OCI-LY3 (cell line): ENCODE results near the gene PES1.
"Not testable (repeated sequence)": the region's sequence is repeated elsewhere in the genome, so short reads cannot be mapped to it uniquely, and the experiment has no call there.

ENCODE experiments used
- H2AFZ ChIP-seq: fragments of 200-600, 300-600 bp; shearing (Covaris generic); 2 replicates; pipeline ENCODE4 v1.6.0; 2014; ENCODE audit warnings: antibody characterized with exemption, low read depth, low read length
- H3K27ac ChIP-seq: fragments of 200-600, 300-600 bp; sonication (generic); 2 replicates; pipeline ENCODE4 v1.5.1; 2014; ENCODE audit warnings: mild to moderate bottlenecking, low read length, moderate library complexity, mixed read lengths
- H3K27me3 ChIP-seq: fragments of 200-600, 300-600 bp; sonication (generic); 2 replicates; pipeline ENCODE4 v1.6.1; 2014; ENCODE audit warnings: low read depth, low read length, mixed read lengths
- H3K36me3 ChIP-seq: fragments of 200-600, 300-600 bp; sonication (generic); replicated peaks from 2 replicates; pipeline ENCODE3; 2014; ENCODE audit warnings: low read depth, low read length, mixed read lengths
- H3K4me1 ChIP-seq: fragments of 300-600, 200-600 bp; sonication (generic); 2 replicates; pipeline ENCODE4 v1.6.1; 2014; ENCODE audit warnings: low read length, mixed read lengths
- H3K4me2 ChIP-seq: fragments of 200-600, 300-600 bp; sonication (generic); 2 replicates; pipeline ENCODE4 v1.6.1; 2014; ENCODE audit warnings: low read length, mixed read lengths
- H3K4me3 ChIP-seq: fragments of 300-600, 200-600 bp; sonication (generic); 2 replicates; pipeline ENCODE4 v1.5.1; 2014; ENCODE audit warnings: antibody characterized with exemption, mild to moderate bottlenecking, low read length, moderate library complexity
- H3K79me2 ChIP-seq: fragments of 300-600, 200-600 bp; shearing (Covaris generic); 2 replicates; pipeline ENCODE4 v1.6.1; 2014; ENCODE audit warnings: mild to moderate bottlenecking, low read length, mixed read lengths
- H3K9ac ChIP-seq: fragments of 300-600, 200-600 bp; shearing (Covaris generic); 2 replicates; pipeline ENCODE4 v1.6.0; 2014; ENCODE audit warnings: mild to moderate bottlenecking, low read length, moderate library complexity
- H3K9me3 ChIP-seq: fragments of 200-600, 300-600 bp; shearing (Covaris generic); 2 replicates; pipeline ENCODE4 v1.6.1; 2014; ENCODE audit warnings: low read length, mixed read lengths; ENCODE audit not compliant: insufficient read depth
- H4K20me1 ChIP-seq: fragments of 200-600, 300-600 bp; sonication (generic); 2 replicates; pipeline ENCODE4 v1.6.1; 2016; ENCODE audit warnings: low read length, mixed read lengths; ENCODE audit not compliant: insufficient read depth
- CTCF ChIP-seq: fragments of 200-600, 300-600 bp; sonication (generic); IDR thresholded peaks from 2 replicates; pipeline ENCODE4 v1.5.1; 2014; ENCODE audit warnings: antibody characterized with exemption, low read length, low read depth
- EZH2phosphoT487 ChIP-seq: fragments of 200-600 bp; shearing (Covaris generic); IDR thresholded peaks from 2 replicates; pipeline ENCODE4 v1.6.1; 2018; ENCODE audit warnings: antibody characterized with exemption, mixed run types, low read depth

Gene PES1

DNA sequence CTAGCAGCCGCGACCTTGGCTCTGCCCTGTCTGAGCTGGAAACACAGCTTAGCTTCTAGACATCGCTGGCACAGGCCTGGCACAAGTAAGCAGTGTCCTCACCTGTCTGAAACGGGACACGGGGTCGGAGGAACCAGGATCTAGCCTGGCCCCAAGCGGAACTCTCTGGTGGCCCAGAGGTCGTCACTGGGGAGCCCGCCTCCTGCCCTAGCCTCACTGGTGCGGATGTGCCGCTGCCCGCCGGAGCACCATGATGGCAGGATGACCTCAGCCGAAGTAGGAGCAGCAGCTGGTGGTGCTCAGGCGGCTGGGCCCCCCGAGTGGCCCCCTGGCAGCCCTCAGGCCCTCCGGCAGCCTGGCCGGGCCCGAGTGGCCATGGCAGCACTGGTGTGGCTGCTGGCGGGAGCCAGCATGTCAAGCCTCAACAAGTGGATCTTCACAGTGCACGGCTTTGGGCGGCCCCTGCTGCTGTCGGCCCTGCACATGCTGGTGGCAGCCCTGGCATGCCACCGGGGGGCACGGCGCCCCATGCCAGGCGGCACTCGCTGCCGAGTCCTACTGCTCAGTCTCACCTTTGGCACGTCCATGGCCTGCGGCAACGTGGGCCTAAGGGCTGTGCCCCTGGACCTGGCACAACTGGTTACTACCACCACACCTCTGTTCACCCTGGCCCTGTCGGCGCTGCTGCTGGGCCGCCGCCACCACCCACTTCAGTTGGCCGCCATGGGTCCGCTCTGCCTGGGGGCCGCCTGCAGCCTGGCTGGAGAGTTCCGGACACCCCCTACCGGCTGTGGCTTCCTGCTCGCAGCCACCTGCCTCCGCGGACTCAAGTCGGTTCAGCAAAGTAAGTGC, 44.7 kb upstream of the PES1 start:
- no peaks in the 10 kb centered on the region for H3K9me3 ChIP-seq
- H2AFZ ChIP-seq: peak overlapping the region; percentile 53; the same call in 1 of the 2 replicates
- H3K36me3 ChIP-seq: no peaks in the 10 kb centered on the region
- H4K20me1 ChIP-seq: no peaks in the 10 kb centered on the region
- TF ChIP-seq EZH2phosphoT487 (no peak), CTCF (no peak)
- H3K4me2 ChIP-seq: peak overlapping the region; percentile 78
- peaks cover 13% of the 10 kb centered on the region; the same call in 1 of the 2 replicates for H3K4me1 ChIP-seq
- peak overlapping the region; percentile 73 for H3K9ac ChIP-seq
- H3K27me3 ChIP-seq: no peaks in the 10 kb centered on the region
- H3K79me2 ChIP-seq: no peaks in the 10 kb centered on the region
- H3K27ac ChIP-seq: no peak overlapping the region
- peak overlapping the region; percentile 81 for H3K4me3 ChIP-seq

GRCh38 chr22:30635273-30636225, 43.8 kb upstream of the PES1 start, which contains the start of gene SLC35E4:
SLC35E4 (plus strand) TSS chr22:30635781; CDS start chr22:30636451, 670 bp downstream.
- no peaks in the 10 kb centered on the region for H3K36me3 ChIP-seq
- H3K4me1 ChIP-seq: peaks cover 13% of the 10 kb centered on the region; the same call in 1 of the 2 replicates
- TF ChIP-seq EZH2phosphoT487: no peak
- no peak for TF ChIP-seq CTCF
- H3K27ac ChIP-seq: peak within 1 kb of the TSS; percentile 49
- H3K79me2 ChIP-seq: no peaks in the 10 kb centered on the region
- peak within 1 kb of the TSS; percentile 80 for H3K4me2 ChIP-seq
- no peaks in the 10 kb centered on the region for H4K20me1 ChIP-seq
- peak within 1 kb of the TSS; percentile 74 for H3K9ac ChIP-seq
- H3K27me3 ChIP-seq: no peaks in the 10 kb centered on the region
- H2AFZ ChIP-seq: peak within 1 kb of the TSS; percentile 80
- H3K9me3 ChIP-seq: no peaks in the 10 kb centered on the region
- peak within 1 kb of the TSS; percentile 81 for H3K4me3 ChIP-seq

DNA sequence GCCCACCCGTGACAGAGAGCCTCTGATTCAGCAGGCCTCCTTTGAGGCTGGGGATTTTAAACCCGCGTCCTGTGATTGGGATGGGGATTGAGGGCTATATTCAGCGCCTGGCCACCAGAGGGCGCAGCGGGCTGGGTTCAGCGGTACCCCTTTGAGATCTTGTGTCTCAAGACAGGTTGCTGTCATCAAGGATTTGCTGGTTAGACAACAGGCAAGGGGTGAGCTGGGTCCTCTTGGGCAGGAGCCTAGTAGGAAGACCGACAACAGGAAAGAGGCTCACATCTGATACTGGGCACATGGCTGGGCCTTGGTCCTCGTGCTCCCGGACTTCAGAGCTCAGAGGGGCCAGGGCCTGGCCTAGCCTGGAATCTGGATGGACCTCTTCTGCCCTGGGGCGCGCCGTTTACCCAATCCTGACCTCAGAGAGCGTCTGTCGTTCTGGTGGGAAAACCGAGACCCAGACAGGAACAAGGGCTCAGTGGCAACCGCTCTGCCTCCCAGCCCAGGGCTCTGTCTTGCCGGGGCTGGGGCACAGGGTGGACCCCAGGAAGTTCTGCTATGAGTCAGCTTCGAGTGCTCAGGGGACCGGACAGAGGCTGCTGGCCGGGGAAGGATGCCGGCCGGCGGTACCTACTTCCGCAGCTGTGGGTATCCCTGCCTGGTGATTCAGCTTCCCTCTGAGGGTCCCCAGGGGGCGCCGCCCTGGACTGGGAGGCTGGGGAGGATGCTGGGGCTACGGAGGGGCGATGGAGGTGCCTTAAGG, 42.9 kb upstream of the PES1 start:
- no peaks in the 10 kb centered on the region for H3K9me3 ChIP-seq
- H3K4me3 ChIP-seq: peak overlapping the region; percentile 81
- peak overlapping the region; percentile 49 for H3K27ac ChIP-seq

GRCh38 chr22:30631469-30631868, 39.8 kb upstream of the PES1 start:
- H4K20me1 ChIP-seq, H3K27ac ChIP-seq, H3K4me2 ChIP-seq, H3K27me3 ChIP-seq, H3K9ac ChIP-seq, H3K36me3 ChIP-seq, H3K9me3 ChIP-seq, H3K4me3 ChIP-seq, H2AFZ ChIP-seq, H3K79me2 ChIP-seq: not testable (repeated sequence)
- H3K4me1 ChIP-seq: peaks cover 12% of the 10 kb centered on the region; the same call in 1 of the 2 replicates

More for the DNA sequence above, 42.9 kb upstream of the PES1 start:
- H3K4me1 ChIP-seq: peaks cover 13% of the 10 kb centered on the region; the same call in 1 of the 2 replicates
- TF ChIP-seq CTCF (peak; percentile 95), EZH2phosphoT487 (no peak)
- H3K27me3 ChIP-seq: no peaks in the 10 kb centered on the region
- H3K79me2 ChIP-seq: no peaks in the 10 kb centered on the region
- peak overlapping the region; percentile 74 for H3K9ac ChIP-seq
- H3K36me3 ChIP-seq: no peaks in the 10 kb centered on the region
- H2AFZ ChIP-seq: peak overlapping the region; percentile 80
- H4K20me1 ChIP-seq: no peaks in the 10 kb centered on the region
- H3K4me2 ChIP-seq: peak overlapping the region; percentile 80
